GM21381 (cell line): ENCODE data around the gene HMHB1.

Source experiments
- ATAC-seq: cut with Tn5 transposase; IDR thresholded peaks from one replicate; pipeline ENCODE4 v1.9.1; 2021; ENCODE audit warnings: mild to moderate bottlenecking, moderate library complexity; ENCODE audit not compliant: unreplicated experiment

HMHB1 gene

DNA sequence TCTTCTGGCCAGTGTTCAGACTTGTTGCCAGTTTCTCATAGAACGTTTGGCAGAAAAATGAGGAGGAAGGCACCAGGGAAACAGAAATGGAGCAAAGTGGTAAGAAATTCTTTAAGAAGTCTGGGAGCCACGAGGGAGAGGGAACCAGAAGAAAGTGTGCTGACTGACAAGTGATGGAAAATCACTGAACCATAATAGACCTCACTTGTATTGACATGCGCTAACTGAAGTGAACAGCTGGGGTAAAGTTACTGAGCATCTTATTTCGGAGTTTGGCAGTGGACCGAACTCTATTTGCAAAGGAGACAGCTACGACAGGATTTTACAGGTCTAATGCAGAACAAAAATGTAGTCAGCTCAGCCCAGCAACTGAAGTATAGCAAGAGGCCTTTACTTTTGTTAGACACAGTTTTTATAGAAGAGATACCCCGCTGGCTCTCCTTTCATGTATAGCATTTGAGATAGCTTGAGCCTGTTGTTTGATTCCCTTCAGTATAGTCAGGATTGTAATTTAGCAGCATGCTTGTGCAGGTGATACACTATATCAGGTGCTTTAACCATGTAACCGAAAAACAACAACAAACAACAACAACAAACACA, 53.6 kb downstream of the HMHB1 start:
- no peak for ATAC-seq
